ENCODE results near the gene FLII. TPM values are rescaled to one million over a fixed set of nuclear protein-coding genes. Genes with fewer than 3 reads are reported as not detected.
A peak's percentile ranks its signal among the peaks of the same experiment; 100 is the strongest.
"Not testable (repeated sequence)": the region's sequence is repeated elsewhere in the genome, so short reads cannot be mapped to it uniquely, and the experiment has no call there.

The FLII gene
- total RNA-seq, 3 donors from 2014 or later, result 278 to 319 (median 316) TPM

- intact Hi-C loops (cut with DNase I, micrococcal nuclease), result no loop called here
- no peak for TF ChIP-seq CTCF (IDR thresholded peaks at IDR 0.05)
- Histone ChIP-seq H3K36me3 (ENCODE audit: low read depth) (no peaks in the 10 kb centered on the region), H3K9me3 (no peaks in the 10 kb centered on the region), H3K4me3 (no peak overlapping the region), H3K4me1 (ENCODE audit: low read depth) (no peaks in the 10 kb centered on the region)
- ATAC-seq (no peak), DNase-seq (no peak)
Measured at GRCh38 chr17:18224053-18224386, 34.5 kb downstream of the FLII start.

- ATAC-seq (no peak), DNase-seq (peak in 1 of 3 donors; percentile 21)
- Histone ChIP-seq H3K4me3 (no peak overlapping the region), H3K9me3 (no peaks in the 10 kb centered on the region), H3K4me1 (ENCODE audit: low read depth) (no peaks in the 10 kb centered on the region), H3K36me3 (ENCODE audit: low read depth) (no peaks in the 10 kb centered on the region)
- no peak for TF ChIP-seq CTCF (IDR thresholded peaks at IDR 0.05)
- intact Hi-C loops (cut with DNase I, micrococcal nuclease), result no loop called here
Measured at GRCh38 chr17:18218756-18219415, 39.7 kb downstream of the FLII start.

DNA sequence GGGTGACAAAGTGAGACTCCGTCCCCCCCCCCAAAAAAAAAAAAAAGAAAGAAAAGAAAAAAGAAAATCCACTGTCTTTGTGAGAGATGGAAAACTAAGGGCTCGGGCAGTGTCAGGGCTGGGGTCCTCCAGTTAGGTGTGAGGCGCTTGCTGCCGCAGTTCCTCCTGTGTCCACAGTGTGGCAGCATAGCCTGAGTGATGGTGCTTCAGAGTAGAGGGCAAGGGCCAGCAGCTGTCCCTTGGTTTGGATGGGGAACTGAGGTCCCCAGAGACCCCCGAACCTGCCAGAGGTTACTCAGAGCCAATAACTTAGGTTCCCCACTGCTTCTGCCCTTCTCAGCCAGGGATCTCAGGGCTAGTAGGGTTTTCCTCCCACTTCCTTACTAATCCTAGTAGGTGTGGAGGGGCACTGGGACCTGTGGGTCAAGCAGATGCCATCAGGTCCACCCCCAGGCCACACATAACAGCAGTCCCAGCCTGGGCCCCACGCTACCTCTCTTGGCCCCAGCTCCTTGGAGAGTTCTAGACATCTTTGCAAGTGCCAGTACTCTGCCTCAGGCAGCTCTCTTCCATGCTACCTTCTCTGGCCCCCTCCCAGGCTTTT, 41.0 kb downstream of the FLII start:
- Histone ChIP-seq H3K36me3 (ENCODE audit: low read depth) (no peaks in the 10 kb centered on the region), H3K4me1 (ENCODE audit: low read depth) (no peaks in the 10 kb centered on the region), H3K9me3 (no peaks in the 10 kb centered on the region), H3K4me3 (no peak overlapping the region)
- TF ChIP-seq CTCF (IDR thresholded peaks at IDR 0.05), result peak; percentile 95
- intact Hi-C loops (cut with DNase I, micrococcal nuclease), result no loop called here
- peak; percentile 95 for ATAC-seq
- DNase-seq, result peak in 2 of 3 donors; percentile 86 to 87

DNA sequence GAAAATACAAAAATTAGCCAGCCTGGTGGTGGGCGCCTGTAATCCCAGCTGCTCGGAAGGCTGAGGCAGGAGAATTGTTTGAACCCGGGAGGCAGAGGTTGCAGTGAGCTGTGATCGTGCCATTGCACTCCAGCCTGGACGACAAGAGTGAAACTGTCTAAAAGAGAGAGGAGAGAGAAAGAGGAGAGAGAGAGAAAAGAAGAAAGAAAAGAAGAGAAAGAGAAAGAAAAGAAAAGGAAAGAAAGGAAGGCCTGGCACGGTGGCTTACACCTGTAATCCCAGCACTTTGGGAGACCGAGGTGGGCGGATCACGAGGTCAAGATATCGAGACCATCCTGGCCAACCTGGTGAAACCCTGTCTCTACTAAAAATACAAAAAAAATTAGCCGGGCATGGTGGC, 41.6 kb downstream of the FLII start:
- H3K9me3 ChIP-seq; ATAC-seq; H3K4me1 ChIP-seq (ENCODE audit: low read depth); H3K4me3 ChIP-seq; DNase-seq; intact Hi-C loops (cut with DNase I, micrococcal nuclease); H3K36me3 ChIP-seq (ENCODE audit: low read depth): not testable (repeated sequence)

DNA sequence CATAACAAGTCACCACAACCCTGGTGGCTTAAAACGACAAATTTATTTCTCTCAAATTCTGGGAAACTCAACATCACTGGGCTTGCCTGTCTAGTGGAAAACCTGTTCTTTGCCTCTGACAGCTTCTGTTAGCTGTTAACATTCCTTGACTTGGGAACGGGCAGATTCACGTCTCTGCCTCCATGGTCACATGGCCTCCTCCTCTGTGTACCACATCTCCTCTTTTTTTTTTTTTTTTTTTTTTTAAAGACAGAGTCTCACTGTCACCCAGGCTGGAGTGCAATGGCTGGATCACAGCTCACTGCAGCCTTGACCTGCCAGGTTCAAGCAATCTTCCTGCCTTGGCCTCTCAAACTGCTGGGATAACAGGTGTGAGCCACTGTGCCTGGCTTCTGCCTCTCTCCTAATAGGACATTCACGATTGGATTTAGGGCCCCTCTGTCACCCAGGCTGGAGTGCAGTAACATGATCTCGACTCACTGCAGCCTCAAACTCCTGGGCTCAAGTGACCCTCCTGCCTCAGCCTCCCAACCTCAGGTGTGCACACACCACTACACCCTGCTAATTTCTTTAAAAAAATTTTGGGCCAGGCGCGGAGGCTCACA, 44.8 kb downstream of the FLII start:
- DNase-seq, result no peak
- intact Hi-C loops (cut with DNase I, micrococcal nuclease), result no loop called here
- no peak for ATAC-seq
- Histone ChIP-seq H3K4me1 (ENCODE audit: low read depth) (no peaks in the 10 kb centered on the region), H3K36me3 (ENCODE audit: low read depth) (peaks cover 10% of the 10 kb centered on the region), H3K4me3 (no peak overlapping the region), H3K9me3 (no peaks in the 10 kb centered on the region)
- TF ChIP-seq CTCF (IDR thresholded peaks at IDR 0.05), result no peak

DNA sequence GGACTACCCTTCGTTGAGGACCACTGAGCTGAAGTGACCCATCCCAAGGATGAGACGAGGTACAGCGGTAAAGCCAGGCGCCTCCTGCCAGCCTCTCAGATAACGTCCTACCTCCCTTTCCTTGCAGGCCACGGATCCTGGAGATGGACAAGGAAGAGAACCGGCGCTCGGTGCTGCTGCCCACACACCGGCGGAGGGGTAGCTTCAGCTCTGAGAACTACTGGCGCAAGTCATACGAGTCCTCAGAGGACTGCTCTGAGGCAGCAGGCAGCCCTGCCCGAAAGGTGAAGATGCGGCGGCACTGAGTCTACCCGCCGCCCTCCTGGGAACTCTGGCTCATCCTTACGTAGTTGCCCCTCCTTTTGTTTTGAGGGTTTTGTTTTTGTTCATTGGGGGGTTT, 50.4 kb downstream of the FLII start:
- Histone ChIP-seq H3K4me1 (ENCODE audit: low read depth) (no peaks in the 10 kb centered on the region), H3K36me3 (ENCODE audit: low read depth) (peaks cover 13% of the 10 kb centered on the region), H3K4me3 (no peak overlapping the region), H3K9me3 (no peaks in the 10 kb centered on the region)
- TF ChIP-seq CTCF (IDR thresholded peaks at IDR 0.05), result no peak
- DNase-seq (no peak), ATAC-seq (no peak)
- intact Hi-C loops (cut with DNase I, micrococcal nuclease), result no loop called here

Measured in mucosa of descending colon (tissue), 3 donors.